8988T (cell line): ENCODE data around the gene JAG2.

Source experiments
- DNase-seq: peaks from one replicate; pipeline ENCODE4 v3.0.0; 2011

The JAG2 gene

GRCh38 chr14:105180592-105181548 lies 12.3 kb upstream of the JAG2 start, which contains the start of gene NUDT14:
Gene NUDT14, minus strand, starts transcription at chr14:105181312. Its CDS starts 103 bp downstream, at chr14:105181209.
- peak; percentile 99 for DNase-seq

- no peak for DNase-seq
Observed at GRCh38 chr14:105179191-105179590, 10.6 kb upstream of the JAG2 start.

GRCh38 chr14:105178868-105179140 lies 10.2 kb upstream of the JAG2 start:
- no peak for DNase-seq

GRCh38 chr14:105178069-105178867 lies 9.7 kb upstream of the JAG2 start:
- no peak for DNase-seq

GRCh38 chr14:105177082-105177481 lies 8.5 kb upstream of the JAG2 start:
- no peak for DNase-seq

- no peak for DNase-seq
Observed at GRCh38 chr14:105176513-105176912, 7.9 kb upstream of the JAG2 start.

GRCh38 chr14:105173901-105174894 lies 5.6 kb upstream of the JAG2 start:
- no peak for DNase-seq

- no peak for DNase-seq
Observed at GRCh38 chr14:105173145-105173544, 4.6 kb upstream of the JAG2 start.

- no peak for DNase-seq
Observed at GRCh38 chr14:105172476-105172875, 3.9 kb upstream of the JAG2 start.

GRCh38 chr14:105171004-105171673 lies 2.6 kb upstream of the JAG2 start:
- DNase-seq, result no peak

GRCh38 chr14:105169776-105170655 lies 1.4 kb upstream of the JAG2 start:
- DNase-seq, result no peak

GRCh38 chr14:105168979-105169507 lies 467 bp upstream of the JAG2 start:
- no peak for DNase-seq

- no peak for DNase-seq
Observed at GRCh38 chr14:105168093-105168420, 519 bp downstream of the JAG2 start.

GRCh38 chr14:105167303-105168092 lies 1.1 kb downstream of the JAG2 start:
- DNase-seq, result no peak

- DNase-seq, result no peak
Observed at GRCh38 chr14:105166571-105167302, 1.8 kb downstream of the JAG2 start.

- no peak for DNase-seq
Observed at GRCh38 chr14:105165761-105166485, 2.7 kb downstream of the JAG2 start.

- DNase-seq, result no peak
Observed at GRCh38 chr14:105165134-105165704, 3.4 kb downstream of the JAG2 start.

GRCh38 chr14:105163040-105163742 lies 5.4 kb downstream of the JAG2 start:
- no peak for DNase-seq
